GM12878 (cell line): ENCODE results near the gene EMP2. TPM values are rescaled to one million over a fixed set of nuclear protein-coding genes. Genes with fewer than 3 reads are reported as not detected.

Experiments used
- ATAC-seq: fragments of 200-7000 bp; cut with Tn5 transposase; 3 replicates; pipeline ENCODE4 v1.9.1; 2020; ENCODE audit warnings: mild to moderate bottlenecking, moderate library complexity
- BruUV-seq: library from RNA; stranded (reverse); fragments of 400-500 nt; replicated peaks from 2 replicates; lab custom pipeline; 2021; lab: Mats Ljungman, UMichigan
- CTCF ChIA-PET: fragments of 300-600 bp; sonication (Branson Sonifier 250); formaldehyde crosslinking; extraction: SDS; loops from one replicate; lab custom pipeline; 2021; ENCODE audit warnings: inconsistent platforms; lab: Yijun Ruan, JAX
- POLR2A ChIA-PET: fragments of 350-600 bp; formaldehyde crosslinking; extraction: SDS; loops from one replicate; lab custom pipeline; 2021; ENCODE audit warnings: inconsistent platforms; lab: Charles Lee
- RAD21 ChIA-PET: fragments of 300-600 bp; sonication (Branson Sonifier 250); formaldehyde crosslinking; loops from one replicate; lab custom pipeline; 2023; ENCODE audit warnings: antibody characterized with exemption; ENCODE audit not compliant: unreplicated experiment; lab: Charles Lee
- SMC1A ChIA-PET: fragments of 300-600 bp; sonication (Branson Sonifier 250); formaldehyde crosslinking; loops from one replicate; lab custom pipeline; 2023; ENCODE audit not compliant: unreplicated experiment, uncharacterized antibody; lab: Charles Lee
- DNase-seq: peaks from one replicate; pipeline ENCODE4 v3.0.0-alpha.2; 2011; ENCODE audit warnings: low read depth, low spot score
- FAIRE-seq: peaks from 3 replicates; lab custom pipeline; 2011; peaks lifted over from hg19 to GRCh38; lab: Jason Lieb, UNC
- H2AFZ ChIP-seq: 2 replicates; pipeline ENCODE4 v1.6.0; 2011; ENCODE audit warnings: low read depth, low read length, control low read depth; ENCODE audit not compliant: control insufficient read depth
- H3K27ac ChIP-seq: 2 replicates; pipeline ENCODE4 v1.5.1; 2011; ENCODE audit warnings: control low read depth; ENCODE audit not compliant: control insufficient read depth, insufficient read depth
- H3K27me3 ChIP-seq, 2 experiments: replicated peaks in 1 of 2; 2 replicates each; pipeline versions ENCODE4 v1.6.0 to v1.6.1; 2011; ENCODE audit warnings: low read length in 1 of 2; ENCODE audit not compliant: control insufficient read depth in 2 of 2, insufficient read depth in 2 of 2
- H3K36me3 ChIP-seq, 2 experiments: 2 replicates each; pipeline ENCODE4 v1.5.1; 2011; ENCODE audit warnings: low read length in 1 of 2; ENCODE audit not compliant: control insufficient read depth in 2 of 2, insufficient read depth in 2 of 2
- H3K4me1 ChIP-seq: 2 replicates; pipeline ENCODE4 v1.6.1; 2011; ENCODE audit warnings: mild to moderate bottlenecking, low read length, moderate library complexity, mixed read lengths; ENCODE audit not compliant: control insufficient read depth, insufficient read depth
- H3K4me2 ChIP-seq: 2 replicates; pipeline ENCODE4 v1.6.0; 2011; ENCODE audit warnings: control low read depth; ENCODE audit not compliant: control insufficient read depth, insufficient read depth
- H3K4me3 ChIP-seq: fragments of 200-600 bp; sonication (generic); 2 replicates; pipeline ENCODE4 v1.5.1; 2016
- H3K79me2 ChIP-seq: 2 replicates; pipeline ENCODE4 v1.6.0; 2011; ENCODE audit warnings: low read length; ENCODE audit not compliant: control insufficient read depth, insufficient read depth
- H3K9ac ChIP-seq: 2 replicates; pipeline ENCODE4 v1.8.0; 2011; ENCODE audit warnings: low read length, control low read depth, mixed read lengths; ENCODE audit not compliant: control insufficient read depth, insufficient read depth
- H3K9me3 ChIP-seq: replicated peaks from 3 replicates; pipeline ENCODE4 v1.5.1; 2011; ENCODE audit warnings: mild to moderate bottlenecking, low read length; ENCODE audit not compliant: control insufficient read depth, insufficient read depth
- H4K20me1 ChIP-seq: 2 replicates; pipeline ENCODE4 v1.6.0; 2011; ENCODE audit not compliant: control insufficient read depth, insufficient read depth
- EZH2 ChIP-seq: IDR thresholded peaks from 2 replicates; pipeline ENCODE4 v1.6.1; 2012; ENCODE audit warnings: low read depth, mild to moderate bottlenecking, control low read depth, inconsistent platforms, low read length, borderline replicate concordance; ENCODE audit not compliant: control insufficient read depth
- IKZF1 ChIP-seq: fragments of 450-650 bp; conservative IDR thresholded peaks from 2 replicates; pipeline ENCODE4 v1.6.1; 2017; ENCODE audit warnings: antibody characterized with exemption, mild to moderate bottlenecking
- NFYB ChIP-seq: IDR thresholded peaks from 2 replicates; pipeline ENCODE4 v1.6.1; 2011; ENCODE audit warnings: low read depth, mild to moderate bottlenecking, low read length, improper control_type of control experiment, moderate library complexity; ENCODE audit not compliant: insufficient read depth
- PAX8 ChIP-seq: fragments of 450-650 bp; IDR thresholded peaks from 2 replicates; pipeline ENCODE4 v1.6.1; 2017; ENCODE audit warnings: mild to moderate bottlenecking, moderate library complexity
- SREBF2 ChIP-seq: IDR thresholded peaks from 2 replicates; pipeline ENCODE4 v1.6.1; 2012; ENCODE audit warnings: mild to moderate bottlenecking, low read length
- TAF1 ChIP-seq: IDR thresholded peaks from 2 replicates; pipeline ENCODE4 v1.6.1; 2011; ENCODE audit warnings: mild to moderate bottlenecking, low read depth, low read length, borderline replicate concordance
- TARDBP ChIP-seq: IDR thresholded peaks from 2 replicates; pipeline ENCODE4 v1.6.1; 2016; ENCODE audit warnings: borderline replicate concordance
- ZBED1 ChIP-seq: IDR thresholded peaks from 2 replicates; pipeline ENCODE4 v1.6.1; 2016; ENCODE audit warnings: borderline replicate concordance
- WGBS: methylation state at CpG from one replicate; pipeline ENCODE4 v1.1.6; 2016; ENCODE audit warnings: low lambda C conversion rate; ENCODE audit not compliant: insufficient replicate concordance, insufficient coverage; ENCODE audit errors: missing lambda C conversion rate; 5-methylcytosine and 5-hydroxymethylcytosine counted together
- in situ Hi-C: fragments of 300-500 bp; cut with MboI; formaldehyde crosslinking; loops from 9 replicates; pipeline ENCODE4 v1.14.3; 2018; ENCODE audit warnings: mixed read lengths
- intact Hi-C: fragments of 100-400 bp; cut with micrococcal nuclease; formaldehyde crosslinking; loops from one replicate; pipeline ENCODE4 v1.14.2; 2022; ENCODE audit not compliant: unreplicated experiment
- polyA plus RNA-seq, 11 experiments: library from polyadenylated mRNA; depleted of rRNA in 4 of 11; unstranded in 6 of 11; stranded (reverse) in 5 of 11; fragments of >200 nt; fragmentation: Nextera tagmentation in 4 of 11; fragmentation: Illumina TruSeq in 1 of 11; extraction: Ambion mirVana in 4 of 11; extraction: Trizol in 1 of 11; gene quantifications; 1 replicate in 1 of 11; 2 replicates in 10 of 11; pipeline versions ENCODE4 v1.2.1 to v1.2.3, GENCODE V29; 2011 to 2016; ENCODE audit warnings: inconsistent platforms in 2 of 11, missing spikeins in 2 of 11, low read depth in 1 of 11
- total RNA-seq, 4 experiments: library from RNA; depleted of rRNA in 3 of 4; stranded (reverse); fragments of >200 nt in 3 of 4; fragmentation: Illumina TruSeq in 1 of 4; extraction: Trizol in 1 of 4; gene quantifications; 2 replicates each; pipeline versions ENCODE4 v1.2.1 to v1.2.3, GENCODE V29; 2013 to 2021
- TF ChIP-seq, protein P1 (sequence below): IDR thresholded peaks from 2 replicates; pipeline ENCODE4 v1.6.1; 2011; ENCODE audit warnings: low read depth, low read length, improper control_type of control experiment, borderline replicate concordance
- TF ChIP-seq, protein P2 (sequence below): fragments of 450-650 bp; IDR thresholded peaks from 2 replicates; pipeline ENCODE4 v1.6.1; 2014; ENCODE audit warnings: mild to moderate bottlenecking
- TF ChIP-seq, protein P3 (sequence below): IDR thresholded peaks from 2 replicates; pipeline ENCODE4 v1.6.1; 2012; ENCODE audit warnings: low read depth, low read length, improper control_type of control experiment
- TF ChIP-seq, protein P4 (sequence below): fragments of 450-650 bp; IDR thresholded peaks from 2 replicates; pipeline ENCODE4 v1.6.1; 2017; ENCODE audit warnings: mild to moderate bottlenecking, moderate library complexity

Gene EMP2
- total and polyA plus RNA-seq, 10 of the 15 experiments (the other 5 are each of a cell fraction or from before 2014, with no cell fraction given), result 0.41 to 10.4 (median 3.8) TPM

DNA sequence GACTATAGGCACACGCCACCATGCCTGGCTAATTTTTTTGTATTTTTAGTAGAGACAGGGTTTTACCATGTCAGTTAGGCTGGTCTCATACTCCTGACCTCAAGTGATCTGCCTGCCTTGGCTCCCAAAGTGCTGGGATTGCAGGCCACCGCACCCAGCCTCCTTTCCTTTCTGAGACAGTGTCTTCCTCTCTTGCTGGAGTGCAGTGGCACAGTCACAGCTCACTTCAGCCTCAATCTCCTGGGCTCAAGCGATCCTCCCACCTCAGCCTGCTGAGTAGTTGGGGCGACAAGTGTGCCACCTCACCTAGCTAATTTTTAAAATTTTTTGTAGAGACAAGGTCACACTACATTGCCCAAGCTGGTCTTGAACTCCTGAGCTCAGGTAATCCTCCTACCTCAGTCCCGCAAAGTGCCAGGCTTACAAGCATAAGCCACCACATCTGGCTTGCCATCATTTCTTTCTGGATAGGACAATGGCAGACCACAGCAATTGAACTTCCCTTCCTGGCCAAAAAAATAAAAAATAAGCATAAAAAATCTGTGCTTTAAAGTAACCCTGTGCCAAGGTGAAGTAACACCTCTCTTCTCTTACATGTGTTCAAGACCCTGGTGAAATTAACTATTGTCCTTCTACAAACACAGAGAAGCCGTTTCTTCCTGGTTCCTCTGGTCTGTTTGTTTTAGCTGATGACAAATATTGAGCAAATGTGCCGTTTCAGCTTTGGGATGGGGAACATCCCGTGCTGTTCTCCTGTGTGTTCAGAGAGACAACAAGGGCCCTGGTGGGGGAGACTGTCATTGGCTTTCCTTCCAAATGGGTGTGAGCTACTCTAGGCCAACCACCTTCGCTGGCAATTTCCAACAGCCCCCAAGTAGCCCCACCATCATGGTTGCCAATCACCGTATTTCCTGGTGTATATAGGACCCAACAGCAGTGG is 60.2 kb downstream of the EMP2 start:
- FAIRE-seq (no peak), ATAC-seq (no peak)
- 39% methylated on average over 10 of the region's 10 CpGs for WGBS

More for the DNA sequence above, 60.2 kb downstream of the EMP2 start:
- TF ChIP-seq, protein P1, sequence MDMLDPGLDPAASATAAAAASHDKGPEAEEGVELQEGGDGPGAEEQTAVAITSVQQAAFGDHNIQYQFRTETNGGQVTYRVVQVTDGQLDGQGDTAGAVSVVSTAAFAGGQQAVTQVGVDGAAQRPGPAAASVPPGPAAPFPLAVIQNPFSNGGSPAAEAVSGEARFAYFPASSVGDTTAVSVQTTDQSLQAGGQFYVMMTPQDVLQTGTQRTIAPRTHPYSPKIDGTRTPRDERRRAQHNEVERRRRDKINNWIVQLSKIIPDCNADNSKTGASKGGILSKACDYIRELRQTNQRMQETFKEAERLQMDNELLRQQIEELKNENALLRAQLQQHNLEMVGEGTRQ, result no peak
- TF ChIP-seq, protein P2, sequence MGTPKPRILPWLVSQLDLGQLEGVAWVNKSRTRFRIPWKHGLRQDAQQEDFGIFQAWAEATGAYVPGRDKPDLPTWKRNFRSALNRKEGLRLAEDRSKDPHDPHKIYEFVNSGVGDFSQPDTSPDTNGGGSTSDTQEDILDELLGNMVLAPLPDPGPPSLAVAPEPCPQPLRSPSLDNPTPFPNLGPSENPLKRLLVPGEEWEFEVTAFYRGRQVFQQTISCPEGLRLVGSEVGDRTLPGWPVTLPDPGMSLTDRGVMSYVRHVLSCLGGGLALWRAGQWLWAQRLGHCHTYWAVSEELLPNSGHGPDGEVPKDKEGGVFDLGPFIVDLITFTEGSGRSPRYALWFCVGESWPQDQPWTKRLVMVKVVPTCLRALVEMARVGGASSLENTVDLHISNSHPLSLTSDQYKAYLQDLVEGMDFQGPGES, result no peak
- TF ChIP-seq NFYB, result no peak
- no peak for TF ChIP-seq ZBED1
- TF ChIP-seq, protein P3, sequence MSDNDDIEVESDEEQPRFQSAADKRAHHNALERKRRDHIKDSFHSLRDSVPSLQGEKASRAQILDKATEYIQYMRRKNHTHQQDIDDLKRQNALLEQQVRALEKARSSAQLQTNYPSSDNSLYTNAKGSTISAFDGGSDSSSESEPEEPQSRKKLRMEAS, result no peak
- TF ChIP-seq TAF1, result no peak
- TF ChIP-seq, protein P4, sequence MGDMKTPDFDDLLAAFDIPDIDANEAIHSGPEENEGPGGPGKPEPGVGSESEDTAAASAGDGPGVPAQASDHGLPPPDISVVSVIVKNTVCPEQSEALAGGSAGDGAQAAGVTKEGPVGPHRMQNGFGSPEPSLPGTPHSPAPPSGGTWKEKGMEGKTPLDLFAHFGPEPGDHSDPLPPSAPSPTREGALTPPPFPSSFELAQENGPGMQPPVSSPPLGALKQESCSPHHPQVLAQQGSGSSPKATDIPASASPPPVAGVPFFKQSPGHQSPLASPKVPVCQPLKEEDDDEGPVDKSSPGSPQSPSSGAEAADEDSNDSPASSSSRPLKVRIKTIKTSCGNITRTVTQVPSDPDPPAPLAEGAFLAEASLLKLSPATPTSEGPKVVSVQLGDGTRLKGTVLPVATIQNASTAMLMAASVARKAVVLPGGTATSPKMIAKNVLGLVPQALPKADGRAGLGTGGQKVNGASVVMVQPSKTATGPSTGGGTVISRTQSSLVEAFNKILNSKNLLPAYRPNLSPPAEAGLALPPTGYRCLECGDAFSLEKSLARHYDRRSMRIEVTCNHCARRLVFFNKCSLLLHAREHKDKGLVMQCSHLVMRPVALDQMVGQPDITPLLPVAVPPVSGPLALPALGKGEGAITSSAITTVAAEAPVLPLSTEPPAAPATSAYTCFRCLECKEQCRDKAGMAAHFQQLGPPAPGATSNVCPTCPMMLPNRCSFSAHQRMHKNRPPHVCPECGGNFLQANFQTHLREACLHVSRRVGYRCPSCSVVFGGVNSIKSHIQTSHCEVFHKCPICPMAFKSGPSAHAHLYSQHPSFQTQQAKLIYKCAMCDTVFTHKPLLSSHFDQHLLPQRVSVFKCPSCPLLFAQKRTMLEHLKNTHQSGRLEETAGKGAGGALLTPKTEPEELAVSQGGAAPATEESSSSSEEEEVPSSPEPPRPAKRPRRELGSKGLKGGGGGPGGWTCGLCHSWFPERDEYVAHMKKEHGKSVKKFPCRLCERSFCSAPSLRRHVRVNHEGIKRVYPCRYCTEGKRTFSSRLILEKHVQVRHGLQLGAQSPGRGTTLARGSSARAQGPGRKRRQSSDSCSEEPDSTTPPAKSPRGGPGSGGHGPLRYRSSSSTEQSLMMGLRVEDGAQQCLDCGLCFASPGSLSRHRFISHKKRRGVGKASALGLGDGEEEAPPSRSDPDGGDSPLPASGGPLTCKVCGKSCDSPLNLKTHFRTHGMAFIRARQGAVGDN, result no peak
- TF ChIP-seq IKZF1, result no peak
- no peak for TF ChIP-seq PAX8
- no peak for TF ChIP-seq TARDBP
- TF ChIP-seq EZH2, result no peak
- TF ChIP-seq SREBF2, result no peak
- no peak for DNase-seq
- in situ Hi-C loops (loop anchor here (5.0 kb wide), 1 partner anchor 392 kb away; no protein-coding TSS in a partner anchor), intact Hi-C loops (loop anchor here (5.0 kb wide), 1 partner anchor 417 kb away; no protein-coding TSS in a partner anchor)
- H3K4me2 ChIP-seq, result no peak overlapping the region
- CTCF ChIA-PET, result interaction anchor here (0.9 to 5.0 kb wide), 11 partner anchors 18 to 430 kb away, joined by 3 to 59 read pairs (median 5); no protein-coding TSS in a partner anchor
- no peaks in the 10 kb centered on the region for H3K27me3 ChIP-seq
- POLR2A ChIA-PET, result no interaction called here
- no peak overlapping the region for H3K27ac ChIP-seq
- no peaks in the 10 kb centered on the region; the same call in 2 of the 3 replicates for H3K9me3 ChIP-seq
- H3K36me3 ChIP-seq, result no peaks in the 10 kb centered on the region
- no peak overlapping the region for H3K9ac ChIP-seq
- RAD21 ChIA-PET, result interaction anchor here (0.6 to 1.5 kb wide), 7 partner anchors 47 to 1951 kb away, joined by 3 to 4 read pairs (median 3); no protein-coding TSS in a partner anchor
- SMC1A ChIA-PET, result interaction anchor here (1.0 to 4.0 kb wide), 6 partner anchors 10 to 217 kb away, joined by 3 to 34 read pairs (median 5); no protein-coding TSS in a partner anchor
- H3K4me1 ChIP-seq, result no peaks in the 10 kb centered on the region
- no TSS peak for BruUV-seq
- H2AFZ ChIP-seq, result no peak overlapping the region
- H3K79me2 ChIP-seq, result no peaks in the 10 kb centered on the region
- H3K4me3 ChIP-seq, result no peak overlapping the region
- no peaks in the 10 kb centered on the region for H4K20me1 ChIP-seq
